UCSD-AML1 (cell line): ENCODE results near the gene RAET1E.
"Not testable (repeated sequence)": the region's sequence is repeated elsewhere in the genome, so short reads cannot be mapped to it uniquely, and the experiment has no call there.

ENCODE experiments used
- DNase-seq: peaks from one replicate; lab custom pipeline; 2025; ENCODE audit not compliant: unreplicated experiment; lab: John Stamatoyannopoulos, UW

RAET1E gene

DNA sequence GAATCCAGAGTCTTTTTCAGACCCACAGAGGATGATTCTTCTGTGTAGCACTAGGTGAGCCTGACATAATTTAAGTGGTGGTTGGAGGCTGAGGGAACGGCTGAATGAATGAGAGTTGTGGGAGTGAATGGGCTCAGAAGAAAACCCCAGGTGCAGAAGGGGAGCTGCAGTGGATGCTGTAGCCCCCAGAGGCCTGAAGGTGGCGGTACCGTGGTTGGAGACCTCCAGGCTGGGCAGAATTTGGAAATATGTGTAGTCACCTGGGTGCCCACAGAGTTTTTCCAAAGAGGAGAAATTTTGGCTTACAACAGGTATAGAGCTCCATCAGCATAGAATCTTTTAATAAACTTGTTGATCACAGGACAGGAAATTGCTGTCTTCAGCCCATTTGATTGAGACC lies 31.5 kb upstream of the RAET1E start:
- DNase-seq, result no peak

GRCh38 chr6:149927025-149927424 lies 29.1 kb upstream of the RAET1E start:
- not testable (repeated sequence) for DNase-seq

- peak; percentile 85 for DNase-seq
Measured at GRCh38 chr6:149925974-149926777, 28.3 kb upstream of the RAET1E start.

- DNase-seq, result peak; percentile 59
Measured at GRCh38 chr6:149925253-149925973, 27.5 kb upstream of the RAET1E start.

DNA sequence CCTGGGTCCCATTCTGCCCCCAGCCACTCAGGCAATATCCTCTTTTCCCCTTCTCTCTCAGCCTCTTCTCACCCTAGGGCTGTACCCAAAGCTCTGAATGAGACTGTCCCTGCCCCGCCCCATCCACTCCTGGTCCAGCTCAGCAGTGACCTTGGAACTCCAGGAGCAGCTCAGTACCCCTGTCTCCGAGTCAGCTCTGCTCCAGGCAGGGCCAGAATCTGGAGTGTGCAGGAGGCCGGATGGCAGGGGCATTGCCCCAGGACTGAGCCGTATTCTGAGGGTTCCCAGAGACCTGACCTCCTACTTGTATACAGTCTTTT lies 27.0 kb upstream of the RAET1E start:
- no peak for DNase-seq

DNA sequence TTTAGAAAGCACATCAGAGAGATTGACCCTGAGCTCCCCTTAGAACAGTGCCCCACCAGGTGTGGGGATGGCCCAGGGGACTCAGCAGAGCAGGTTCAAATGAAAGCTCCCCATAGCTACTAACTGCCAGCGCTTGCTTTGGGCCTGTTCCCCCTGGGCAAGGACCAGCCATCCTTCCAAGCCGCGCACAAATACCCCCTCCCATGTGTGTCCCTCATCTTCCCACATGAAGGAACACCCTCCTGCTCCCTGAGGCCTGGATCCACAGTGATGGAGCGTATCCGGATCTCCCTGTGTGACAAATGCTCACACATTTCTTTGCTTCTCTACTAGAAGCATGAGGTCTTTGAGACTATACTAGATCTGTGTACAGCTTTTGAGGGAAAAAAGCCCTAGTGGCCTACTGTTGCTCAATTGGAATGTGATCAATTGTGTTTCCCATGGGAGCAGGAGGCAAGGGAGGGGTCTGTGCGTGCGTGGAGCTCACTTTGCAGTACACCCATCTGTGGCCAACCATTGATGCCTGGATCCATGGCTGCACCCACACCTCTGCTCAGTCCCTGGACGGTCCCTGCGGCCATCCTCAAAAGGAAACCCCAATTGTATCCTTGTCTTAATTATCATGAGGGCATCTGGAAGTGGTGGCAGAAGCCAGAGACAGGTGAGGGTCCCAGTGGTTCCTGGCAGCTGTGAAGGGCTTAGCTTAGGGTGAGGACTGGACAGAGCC lies 26.5 kb upstream of the RAET1E start:
- DNase-seq, result no peak

- no peak for DNase-seq
Measured at GRCh38 chr6:149923327-149923986, 25.5 kb upstream of the RAET1E start.

DNA sequence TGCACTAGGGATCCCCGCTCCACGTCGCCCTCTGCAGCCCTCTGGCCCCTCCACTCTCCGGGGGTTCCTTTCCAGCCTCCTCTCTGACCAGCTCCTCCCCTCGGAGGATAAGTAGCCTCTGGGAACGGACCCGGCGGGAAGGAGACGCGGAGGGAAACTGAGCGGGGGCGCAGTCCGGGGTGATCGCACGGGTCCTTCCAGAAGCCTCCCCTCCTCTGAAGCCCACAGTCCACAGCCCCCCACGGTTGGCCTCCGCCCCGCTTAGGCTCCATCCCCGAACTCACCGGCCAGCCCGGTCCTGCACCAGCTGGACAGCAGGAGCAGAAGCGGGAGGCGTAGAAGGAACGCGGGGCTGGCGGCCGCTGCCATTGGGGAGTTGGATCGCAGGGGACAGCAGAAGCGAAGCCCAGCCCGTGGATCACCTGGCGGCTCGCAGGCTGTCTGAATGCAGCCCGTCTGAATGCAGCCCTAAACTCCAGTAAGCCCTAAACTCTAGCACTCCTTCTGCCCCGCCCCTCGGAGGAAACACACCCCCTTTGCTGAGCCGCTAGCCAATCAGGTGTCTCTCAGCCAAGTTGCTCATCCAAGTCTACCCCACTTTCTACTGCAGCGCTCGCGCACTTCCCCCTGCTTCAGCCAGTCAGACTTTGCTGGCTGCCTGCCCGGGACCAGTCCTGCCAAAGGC lies 24.9 kb upstream of the RAET1E start, which contains the start of gene RAET1G:
TSS of gene RAET1G (minus strand) at position 480 of the 685 bp plus-strand sequence. CDS start at position 369, 111 bp downstream.
- peak; percentile 84 for DNase-seq

DNA sequence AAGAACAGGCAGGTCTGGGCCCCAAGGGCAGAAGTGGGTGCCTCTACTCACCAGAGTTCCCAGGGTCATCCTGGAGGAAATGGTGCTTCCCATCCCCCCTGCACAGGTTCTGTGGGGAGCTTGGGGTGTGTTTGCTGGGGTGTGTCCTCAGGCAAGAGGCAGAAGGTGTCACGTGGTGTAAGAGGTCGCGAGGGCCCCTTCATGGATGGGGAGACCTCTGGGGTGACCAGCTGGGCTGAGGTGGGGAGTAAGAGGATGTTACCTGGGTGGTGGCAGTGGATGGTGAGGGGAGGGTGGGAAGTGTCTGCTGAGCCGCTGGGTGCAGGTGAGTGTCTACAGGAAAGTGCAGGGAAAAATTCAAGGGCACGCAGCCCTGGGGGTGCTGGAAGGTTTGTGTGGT lies 24.2 kb upstream of the RAET1E start:
- not testable (repeated sequence) for DNase-seq

DNA sequence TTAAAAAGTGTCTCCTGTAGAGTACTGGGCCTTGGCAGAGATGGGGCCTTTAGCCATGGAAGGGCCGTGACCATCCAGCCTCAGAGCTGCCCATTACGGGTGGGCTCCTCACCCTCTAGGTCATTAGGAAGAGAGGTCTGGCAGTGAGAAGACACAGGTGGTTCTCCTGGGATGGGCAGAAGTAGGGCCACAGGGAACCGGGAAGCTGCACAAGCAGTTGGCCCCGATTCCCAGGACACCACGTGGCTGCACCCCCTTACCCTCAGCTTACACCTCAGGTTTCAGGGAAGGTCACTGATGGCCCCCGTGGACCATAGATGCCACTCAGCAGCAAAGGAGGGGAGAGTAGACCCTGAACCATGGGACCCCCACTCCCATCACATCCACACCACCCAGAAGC lies 23.4 kb upstream of the RAET1E start:
- no peak for DNase-seq

GRCh38 chr6:149919834-149920225 lies 21.9 kb upstream of the RAET1E start:
- DNase-seq, result no peak

DNA sequence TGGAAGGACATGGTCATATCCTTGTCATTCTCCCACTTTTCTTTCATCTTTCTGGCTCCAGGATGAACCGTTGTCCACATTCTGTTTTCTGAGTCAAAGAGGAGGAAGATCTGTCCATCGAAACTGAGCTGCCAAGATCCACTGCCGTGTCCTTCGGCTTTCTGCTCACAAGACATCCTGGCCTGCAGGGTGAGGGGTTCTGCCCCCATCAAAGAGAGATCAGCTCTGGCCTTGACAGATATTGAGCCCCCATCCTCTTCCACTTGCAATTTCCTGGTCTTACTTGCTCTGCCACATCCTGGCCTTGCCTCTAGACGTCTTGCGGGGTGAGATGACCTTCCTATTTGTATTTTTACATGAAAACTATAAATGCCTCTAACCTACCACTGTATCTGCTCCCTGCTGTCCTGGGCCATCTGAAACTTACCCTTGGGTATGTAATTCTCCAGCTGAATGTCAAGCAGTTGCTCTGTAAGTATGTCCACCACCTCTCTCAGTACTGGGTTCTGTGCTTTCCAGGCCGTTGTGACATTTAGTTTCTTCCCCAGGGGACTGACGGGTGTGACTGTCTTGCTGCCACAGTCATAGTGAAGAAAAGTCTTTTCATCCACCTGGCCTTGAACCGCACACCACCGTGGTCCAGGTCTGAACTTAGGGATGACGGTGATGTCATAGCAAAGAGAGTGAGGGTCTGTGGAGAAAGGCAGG lies 21.4 kb upstream of the RAET1E start:
- not testable (repeated sequence) for DNase-seq

DNA sequence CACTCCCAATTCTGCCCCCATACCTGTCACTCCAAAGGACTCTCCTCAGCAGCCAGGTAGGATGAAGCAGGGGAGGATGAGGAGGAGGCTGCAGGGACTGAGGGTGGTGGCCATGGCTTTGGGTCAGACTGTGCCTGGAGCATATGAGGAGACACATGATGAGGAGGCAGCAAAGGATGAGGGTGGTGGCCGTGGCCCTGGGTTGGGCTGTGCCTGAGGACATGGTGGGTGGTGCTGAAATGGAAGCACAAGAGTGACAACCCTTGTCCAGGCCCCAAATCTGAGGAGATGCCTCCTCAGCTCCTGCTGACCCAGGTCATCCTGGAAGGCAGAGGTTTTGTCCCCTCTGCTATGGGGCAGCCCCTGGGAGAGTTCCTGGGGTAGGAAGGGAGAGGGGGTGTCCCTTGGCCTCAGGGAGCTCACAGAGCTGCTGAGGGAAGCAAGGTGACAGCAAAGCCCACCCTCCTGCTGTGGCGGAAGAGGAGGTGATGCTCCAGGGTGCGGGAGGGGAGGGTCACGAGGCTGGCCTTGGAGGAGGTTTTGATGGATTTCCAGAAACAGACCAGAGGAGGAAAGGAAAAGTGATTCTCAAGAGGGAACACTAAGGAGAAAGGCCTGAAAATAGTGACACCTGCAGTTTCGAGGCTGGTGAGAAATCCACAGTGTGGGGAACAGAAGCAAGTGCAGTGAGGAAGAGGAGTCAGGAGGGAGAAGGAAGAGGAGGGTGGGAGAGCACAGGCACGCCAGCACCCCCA lies 20.4 kb upstream of the RAET1E start:
- no peak for DNase-seq

- DNase-seq, result no peak
Measured at GRCh38 chr6:149917679-149918078, 19.8 kb upstream of the RAET1E start.

GRCh38 chr6:149915970-149916865 lies 18.3 kb upstream of the RAET1E start:
- no peak for DNase-seq

GRCh38 chr6:149913540-149914240 lies 15.8 kb upstream of the RAET1E start:
- DNase-seq, result no peak

DNA sequence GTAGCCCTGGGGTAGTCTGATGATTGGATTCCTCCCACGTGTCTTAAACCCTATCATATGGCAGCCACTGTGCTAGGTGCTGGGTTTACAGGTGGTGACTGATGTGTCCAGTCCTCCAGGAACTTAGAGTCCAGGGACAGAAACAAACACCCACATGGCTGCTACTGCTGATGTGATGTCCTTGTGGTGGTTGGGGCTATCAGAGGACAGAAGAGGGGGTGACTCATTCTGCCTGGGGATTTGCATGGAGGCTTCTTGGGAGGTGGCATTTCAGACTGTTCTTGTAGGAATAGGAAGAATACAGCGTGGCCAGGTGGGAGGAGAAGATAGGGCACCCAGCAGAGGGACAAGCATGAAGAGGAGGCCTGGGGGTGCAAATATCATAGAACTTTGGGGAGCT lies 15.2 kb upstream of the RAET1E start:
- no peak for DNase-seq

DNA sequence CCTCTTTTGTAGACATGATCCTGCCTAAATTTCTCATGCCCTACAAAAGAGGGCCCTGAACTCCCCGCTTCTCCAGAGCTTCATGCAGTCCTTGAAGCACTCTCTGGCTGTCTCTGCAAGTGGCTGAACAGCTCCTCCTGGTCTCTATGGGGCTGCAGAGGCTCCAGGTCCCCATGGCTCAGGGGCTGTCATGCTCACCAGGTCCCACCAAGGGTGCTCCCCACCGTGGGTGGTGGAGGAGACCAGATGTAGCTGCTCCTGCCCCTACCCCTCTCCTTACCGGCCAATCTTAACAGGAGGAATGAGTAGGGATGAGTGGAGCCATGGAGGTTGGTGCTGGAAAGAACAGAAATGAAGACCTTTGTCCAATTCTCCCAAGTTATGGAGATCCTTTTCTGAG lies 14.8 kb upstream of the RAET1E start:
- not testable (repeated sequence) for DNase-seq
